IMR-90 (cell line): ENCODE results near the gene NUP43. TPM values are rescaled to one million over a fixed set of nuclear protein-coding genes. Genes with fewer than 3 reads are reported as not detected.

Experiments
- ATAC-seq: fragments of 200-7000 bp; cut with Tn5 transposase; 2 replicates; pipeline ENCODE4 v1.9.1; 2020; ENCODE audit warnings: low read depth, mild to moderate bottlenecking, moderate library complexity
- BruUV-seq: library from RNA; stranded (reverse); fragments of 400-500 nt; replicated peaks from 2 replicates; lab custom pipeline; 2021; lab: Mats Ljungman, UMichigan
- CTCF ChIA-PET: fragments of 300-600 bp; formaldehyde crosslinking; extraction: SDS; loops from one replicate; lab custom pipeline; 2021; ENCODE audit warnings: antibody characterized with exemption; lab: Yijun Ruan, JAX
- POLR2A ChIA-PET: fragments of 300-600 bp; sonication (Branson Sonifier 250); formaldehyde crosslinking; loops from one replicate; lab custom pipeline; 2022; ENCODE audit warnings: antibody characterized with exemption; ENCODE audit not compliant: unreplicated experiment; lab: Charles Lee
- DNase-seq: peaks from one replicate; pipeline ENCODE4 v3.0.0; 2013
- H2AFZ ChIP-seq: replicated peaks from 2 replicates; pipeline ENCODE3; 2013; ENCODE audit warnings: low read length, mild to moderate bottlenecking; ENCODE audit not compliant: poor library complexity
- H2AK5ac ChIP-seq: 2 replicates; pipeline ENCODE4 v1.6.1; 2013; ENCODE audit warnings: low read depth, low read length, inconsistent platforms
- H2AK9ac ChIP-seq: replicated peaks from 2 replicates; pipeline ENCODE3; 2013; ENCODE audit warnings: mild to moderate bottlenecking, low read depth, low read length, moderate library complexity; ENCODE audit not compliant: poor library complexity
- H2BK120ac ChIP-seq: 2 replicates; pipeline ENCODE4 v1.6.1; 2013; ENCODE audit warnings: low read depth, low read length, inconsistent platforms
- H2BK15ac ChIP-seq: 3 replicates; pipeline ENCODE4 v1.6.1; 2013; ENCODE audit warnings: low read depth, low read length, inconsistent platforms
- H2BK20ac ChIP-seq: 2 replicates; pipeline ENCODE4 v1.6.1; 2013; ENCODE audit warnings: low read depth, mild to moderate bottlenecking, inconsistent platforms, low read length, moderate library complexity
- H2BK5ac ChIP-seq: 2 replicates; pipeline ENCODE4 v1.6.1; 2013; ENCODE audit warnings: mild to moderate bottlenecking, low read depth, low read length, inconsistent platforms; ENCODE audit not compliant: poor library complexity, severe bottlenecking
- H3K14ac ChIP-seq: replicated peaks from 2 replicates; pipeline ENCODE4 v1.6.1; 2013; ENCODE audit warnings: low read depth, low read length, inconsistent platforms
- H3K18ac ChIP-seq: 2 replicates; pipeline ENCODE4 v1.6.1; 2013; ENCODE audit warnings: low read depth, low read length, control low read depth
- H3K23ac ChIP-seq: 2 replicates; pipeline ENCODE4 v1.6.1; 2013; ENCODE audit warnings: low read depth, low read length, inconsistent platforms
- H3K27ac ChIP-seq: 2 replicates; pipeline ENCODE4 v1.5.1; 2013; ENCODE audit warnings: mild to moderate bottlenecking, control low read depth, low read length; ENCODE audit not compliant: insufficient read depth
- H3K27me3 ChIP-seq: 2 replicates; pipeline ENCODE4 v1.6.1; 2013; ENCODE audit warnings: low read length; ENCODE audit not compliant: control insufficient read depth, insufficient read depth
- H3K36me3 ChIP-seq: 2 replicates; pipeline ENCODE4 v1.6.1; 2013; ENCODE audit warnings: low read length, mixed read lengths; ENCODE audit not compliant: control insufficient read depth, insufficient read depth
- H3K4ac ChIP-seq: 2 replicates; pipeline ENCODE4 v1.6.1; 2013; ENCODE audit warnings: low read depth, low read length, inconsistent platforms
- H3K4me1 ChIP-seq: 2 replicates; pipeline ENCODE4 v1.6.1; 2013; ENCODE audit warnings: low read length, mixed read lengths; ENCODE audit not compliant: control insufficient read depth, insufficient read depth
- H3K4me2 ChIP-seq: 2 replicates; pipeline ENCODE4 v1.6.1; 2013; ENCODE audit warnings: low read depth, mild to moderate bottlenecking, control low read depth, low read length, moderate library complexity
- H3K4me3 ChIP-seq: 2 replicates; pipeline ENCODE4 v1.5.1; 2013; ENCODE audit warnings: low read depth, mild to moderate bottlenecking, control low read depth, low read length, moderate library complexity; ENCODE audit not compliant: insufficient read depth
- H3K56ac ChIP-seq: 2 replicates; pipeline ENCODE4 v1.6.1; 2013; ENCODE audit warnings: low read length, inconsistent platforms; ENCODE audit not compliant: insufficient read depth; ENCODE audit errors: extremely low read depth
- H3K79me1 ChIP-seq, 2 experiments: 2 replicates each; pipeline ENCODE4 v1.6.1; 2013; ENCODE audit warnings: low read length in 2 of 2, inconsistent platforms in 1 of 2, low read depth in 1 of 2
- H3K9ac ChIP-seq: 2 replicates; pipeline ENCODE4 v1.6.1; 2013; ENCODE audit warnings: low read depth, low read length, control low read depth
- H3K9me1 ChIP-seq: 2 replicates; pipeline ENCODE4 v1.6.1; 2013; ENCODE audit warnings: low read length, inconsistent platforms; ENCODE audit not compliant: insufficient read depth
- H3K9me3 ChIP-seq: 2 replicates; pipeline ENCODE4 v1.6.1; 2013; ENCODE audit warnings: low read length; ENCODE audit not compliant: control insufficient read depth, insufficient read depth
- H4K20me1 ChIP-seq: 2 replicates; pipeline ENCODE4 v1.6.1; 2013; ENCODE audit warnings: low read length, inconsistent platforms; ENCODE audit not compliant: insufficient read depth
- H4K5ac ChIP-seq: 2 replicates; pipeline ENCODE4 v1.6.1; 2013; ENCODE audit warnings: mild to moderate bottlenecking, low read depth, low read length, control low read depth
- H4K8ac ChIP-seq, 2 experiments: 2 replicates each; pipeline ENCODE4 v1.6.1; 2013; ENCODE audit warnings: low read depth in 2 of 2, low read length in 2 of 2, control low read depth in 1 of 2, inconsistent platforms in 1 of 2
- H4K91ac ChIP-seq: 2 replicates; pipeline ENCODE4 v1.6.1; 2013; ENCODE audit warnings: low read depth, low read length, inconsistent platforms; ENCODE audit not compliant: insufficient read depth
- BHLHE40 ChIP-seq: fragments of 150-350 bp; IDR thresholded peaks from 2 replicates; pipeline ENCODE4 v1.6.1; 2016; ENCODE audit warnings: mild to moderate bottlenecking, low read depth, low read length
- CEBPB ChIP-seq: IDR thresholded peaks from 2 replicates; pipeline ENCODE4 v1.6.1; 2012; ENCODE audit warnings: low read depth, low read length, improper control_type of control experiment
- FOS ChIP-seq: fragments of 150-350 bp; IDR thresholded peaks from 2 replicates; pipeline ENCODE4 v1.6.1; 2016; ENCODE audit warnings: low read depth, low read length
- MAFK ChIP-seq: IDR thresholded peaks from 2 replicates; pipeline ENCODE4 v1.6.1; 2012; ENCODE audit warnings: low read depth, low read length, improper control_type of control experiment
- MAZ ChIP-seq: IDR thresholded peaks from 2 replicates; pipeline ENCODE4 v1.6.1; 2012; ENCODE audit warnings: low read depth, mild to moderate bottlenecking, low read length, improper control_type of control experiment, moderate library complexity, borderline replicate concordance
- POLR2A ChIP-seq: IDR thresholded peaks from 2 replicates; pipeline ENCODE4 v1.6.1; 2012; ENCODE audit warnings: mild to moderate bottlenecking, low read depth, low read length
- RCOR1 ChIP-seq: IDR thresholded peaks from 2 replicates; pipeline ENCODE4 v1.6.1; 2012; ENCODE audit warnings: mild to moderate bottlenecking, low read length, improper control_type of control experiment; ENCODE audit not compliant: insufficient replicate concordance
- RFX5 ChIP-seq: IDR thresholded peaks from 2 replicates; pipeline ENCODE4 v1.8.0; 2012; ENCODE audit warnings: low read depth, mild to moderate bottlenecking, low read length, moderate library complexity
- WGBS, 2 experiments: methylation state at CpG; one replicate each; pipeline versions ENCODE4 v1.1.5 to v1.1.7; 2013; ENCODE audit warnings: missing lambda C conversion rate in 2 of 2; ENCODE audit not compliant: insufficient read length in 1 of 2; ENCODE audit errors: extremely low coverage in 2 of 2; 5-methylcytosine and 5-hydroxymethylcytosine counted together
- dilution Hi-C: fragments of 300-500 bp; cut with HindIII; formaldehyde crosslinking; loops from one replicate; pipeline ENCODE4 v1.14.3; 2018; ENCODE audit warnings: low sequenced_read_pairs; ENCODE audit not compliant: unreplicated experiment
- in situ Hi-C: fragments of 300-500 bp; cut with MboI; formaldehyde crosslinking; loops from 3 replicates; pipeline ENCODE4 v1.14.3; 2019; ENCODE audit warnings: low sequenced_read_pairs, inconsistent platforms, mixed read lengths
- intact Hi-C: fragments of 100-400 bp; cut with micrococcal nuclease; formaldehyde crosslinking; loops from 2 replicates; pipeline ENCODE4 v1.10.0; 2022
- polyA plus RNA-seq, 3 experiments: library from polyadenylated mRNA; depleted of rRNA; stranded (reverse); fragments of >200 nt; gene quantifications; 2 replicates each; pipeline ENCODE4 v1.2.3, GENCODE V29; 2012; ENCODE audit warnings: low replicate concordance in 1 of 3
- total RNA-seq: library from RNA; depleted of rRNA; stranded (reverse); fragments of >200 nt; gene quantifications from 2 replicates; pipeline ENCODE4 v1.2.3, GENCODE V29; 2012
- TF ChIP-seq, protein P1 (sequence below): fragments of 150-350 bp; IDR thresholded peaks from 2 replicates; pipeline ENCODE4 v1.6.1; 2017; ENCODE audit warnings: mild to moderate bottlenecking, antibody characterized with exemption, low read length, low read depth
- TF ChIP-seq, protein P2 (sequence below): conservative IDR thresholded peaks from 2 replicates; pipeline ENCODE4 v1.5.1; 2012; ENCODE audit warnings: mild to moderate bottlenecking, low read depth, low read length, improper control_type of control experiment
- TF ChIP-seq, protein P3 (sequence below): fragments of 150-350 bp; IDR thresholded peaks from 2 replicates; pipeline ENCODE4 v1.6.1; 2016; ENCODE audit warnings: low read depth, mild to moderate bottlenecking, low read length, moderate library complexity, borderline replicate concordance

Gene NUP43
- total and polyA plus RNA-seq, 2 of the 4 experiments (the other 2 are of a cell fraction): 14.2 to 40.5 TPM

DNA sequence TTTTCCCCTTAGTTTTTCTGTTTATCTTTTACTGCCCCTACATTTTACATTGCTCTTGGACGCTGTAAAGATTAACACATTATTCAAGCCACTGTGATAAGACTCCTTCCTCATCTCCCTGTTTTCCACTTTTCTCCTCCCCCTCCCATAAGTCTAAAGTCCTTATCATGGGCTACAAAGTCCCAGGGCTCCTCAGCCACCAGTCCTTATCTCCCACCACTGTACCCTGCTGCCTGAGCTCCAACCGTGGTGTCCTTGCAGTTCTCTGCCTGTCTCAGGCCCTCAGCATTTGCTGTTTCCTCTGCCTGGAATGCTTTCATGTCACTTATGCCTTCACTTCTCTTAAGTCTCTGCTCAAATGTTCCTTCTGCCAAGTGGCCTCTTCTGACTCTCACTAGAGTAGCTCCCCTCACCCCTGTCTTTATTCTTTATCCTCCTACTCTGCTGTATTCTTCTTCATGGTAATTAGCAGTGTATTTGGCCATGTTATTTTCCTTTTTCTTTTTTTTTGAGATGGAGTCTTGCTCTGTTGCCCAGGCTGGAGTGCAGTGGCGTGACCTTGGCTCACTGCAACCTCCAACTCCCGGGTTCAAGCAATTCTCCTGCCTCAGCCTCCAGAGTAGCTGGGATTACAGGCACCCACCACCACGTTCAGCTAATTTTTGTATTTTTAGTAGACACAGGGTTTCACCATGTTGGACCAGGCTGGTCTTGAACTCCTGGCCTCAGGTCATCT is 17.7 kb downstream of the NUP43 start:
- Histone ChIP-seq H2AK9ac (no peak overlapping the region), H3K4me1 (no peaks in the 10 kb centered on the region), H3K9ac (no peak overlapping the region), H4K91ac (no peak overlapping the region), H2BK120ac (no peak overlapping the region), H3K4me2 (no peak overlapping the region), H3K27me3 (no peaks in the 10 kb centered on the region), H3K79me1 (no peaks in the 10 kb centered on the region), H2BK20ac (no peak overlapping the region), H4K8ac (no peak overlapping the region), H3K27ac (no peak overlapping the region), H3K4me3 (no peak overlapping the region), H3K4ac (no peak overlapping the region), H4K20me1 (no peaks in the 10 kb centered on the region), H3K9me3 (no peaks in the 10 kb centered on the region), H3K36me3 (peaks cover 22% of the 10 kb centered on the region), H2BK15ac (no peak overlapping the region), H2AFZ (no peak overlapping the region), H3K23ac (no peak overlapping the region), H3K14ac (no peak overlapping the region), H3K56ac (no peak overlapping the region), H4K5ac (no peak overlapping the region), H3K9me1 (no peaks in the 10 kb centered on the region), H2BK5ac (no peak overlapping the region), H2AK5ac (no peak overlapping the region), H3K18ac (no peak overlapping the region)
- dilution Hi-C loops: no loop called here
- in situ Hi-C loops: loop anchor here (10.0 kb wide), 1 partner anchor 196 kb away; the partner anchor contains the start of gene RAET1G
- ChIA-PET POLR2A (no interaction called here), CTCF (no interaction called here)
- BruUV-seq: no TSS peak
- intact Hi-C loops: loop anchor here (10.0 kb wide), 1 partner anchor 286 kb away; no protein-coding TSS in a partner anchor
- no peak for TF ChIP-seq CEBPB
- no peak for TF ChIP-seq MAFK
- TF ChIP-seq POLR2A: no peak
- TF ChIP-seq, protein P1, sequence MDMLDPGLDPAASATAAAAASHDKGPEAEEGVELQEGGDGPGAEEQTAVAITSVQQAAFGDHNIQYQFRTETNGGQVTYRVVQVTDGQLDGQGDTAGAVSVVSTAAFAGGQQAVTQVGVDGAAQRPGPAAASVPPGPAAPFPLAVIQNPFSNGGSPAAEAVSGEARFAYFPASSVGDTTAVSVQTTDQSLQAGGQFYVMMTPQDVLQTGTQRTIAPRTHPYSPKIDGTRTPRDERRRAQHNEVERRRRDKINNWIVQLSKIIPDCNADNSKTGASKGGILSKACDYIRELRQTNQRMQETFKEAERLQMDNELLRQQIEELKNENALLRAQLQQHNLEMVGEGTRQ: no peak
- TF ChIP-seq, protein P2, sequence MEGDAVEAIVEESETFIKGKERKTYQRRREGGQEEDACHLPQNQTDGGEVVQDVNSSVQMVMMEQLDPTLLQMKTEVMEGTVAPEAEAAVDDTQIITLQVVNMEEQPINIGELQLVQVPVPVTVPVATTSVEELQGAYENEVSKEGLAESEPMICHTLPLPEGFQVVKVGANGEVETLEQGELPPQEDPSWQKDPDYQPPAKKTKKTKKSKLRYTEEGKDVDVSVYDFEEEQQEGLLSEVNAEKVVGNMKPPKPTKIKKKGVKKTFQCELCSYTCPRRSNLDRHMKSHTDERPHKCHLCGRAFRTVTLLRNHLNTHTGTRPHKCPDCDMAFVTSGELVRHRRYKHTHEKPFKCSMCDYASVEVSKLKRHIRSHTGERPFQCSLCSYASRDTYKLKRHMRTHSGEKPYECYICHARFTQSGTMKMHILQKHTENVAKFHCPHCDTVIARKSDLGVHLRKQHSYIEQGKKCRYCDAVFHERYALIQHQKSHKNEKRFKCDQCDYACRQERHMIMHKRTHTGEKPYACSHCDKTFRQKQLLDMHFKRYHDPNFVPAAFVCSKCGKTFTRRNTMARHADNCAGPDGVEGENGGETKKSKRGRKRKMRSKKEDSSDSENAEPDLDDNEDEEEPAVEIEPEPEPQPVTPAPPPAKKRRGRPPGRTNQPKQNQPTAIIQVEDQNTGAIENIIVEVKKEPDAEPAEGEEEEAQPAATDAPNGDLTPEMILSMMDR: no peak
- TF ChIP-seq RFX5: no peak
- TF ChIP-seq FOS: no peak
- no peak for TF ChIP-seq MAZ
- no peak for TF ChIP-seq RCOR1
- no peak for TF ChIP-seq BHLHE40
- TF ChIP-seq, protein P3, sequence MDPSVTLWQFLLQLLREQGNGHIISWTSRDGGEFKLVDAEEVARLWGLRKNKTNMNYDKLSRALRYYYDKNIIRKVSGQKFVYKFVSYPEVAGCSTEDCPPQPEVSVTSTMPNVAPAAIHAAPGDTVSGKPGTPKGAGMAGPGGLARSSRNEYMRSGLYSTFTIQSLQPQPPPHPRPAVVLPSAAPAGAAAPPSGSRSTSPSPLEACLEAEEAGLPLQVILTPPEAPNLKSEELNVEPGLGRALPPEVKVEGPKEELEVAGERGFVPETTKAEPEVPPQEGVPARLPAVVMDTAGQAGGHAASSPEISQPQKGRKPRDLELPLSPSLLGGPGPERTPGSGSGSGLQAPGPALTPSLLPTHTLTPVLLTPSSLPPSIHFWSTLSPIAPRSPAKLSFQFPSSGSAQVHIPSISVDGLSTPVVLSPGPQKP: no peak
- WGBS, 2 experiments: 93% methylated on average over 4 of the region's 5 CpGs; no CpG with 5 or more reads in 1 of the 2 experiments
- DNase-seq (no peak), ATAC-seq (no peak)
